ENCODE results near the gene RELL2.

RELL2 gene

DNA sequence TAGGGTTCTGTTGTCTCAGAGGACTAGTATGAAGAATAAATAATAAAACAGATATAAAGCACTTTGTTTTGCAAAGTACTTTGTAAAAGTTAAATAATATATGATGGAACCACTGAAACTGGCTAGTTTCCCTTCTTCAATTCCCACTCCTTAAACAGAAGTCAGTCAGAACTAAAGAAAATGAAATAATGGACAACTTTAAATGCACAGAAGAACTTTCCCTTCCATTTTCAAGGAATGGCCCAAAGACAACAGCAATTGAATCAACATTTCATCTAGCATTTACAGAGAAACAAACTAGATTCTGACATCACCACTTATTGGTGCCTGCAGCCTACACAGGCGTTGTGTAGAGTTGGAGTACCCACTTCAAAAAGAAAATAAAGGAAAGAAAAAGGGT, 34.2 kb upstream of the RELL2 start:
- no peak for TF ChIP-seq EZH2phosphoT487 (IDR thresholded peaks at IDR 0.05; ENCODE audit: borderline replicate concordance, low read length)
- no peak for TF ChIP-seq CTCF (IDR thresholded peaks at IDR 0.05; ENCODE audit: low read depth, low read length, poor library complexity, severe bottlenecking)
- peaks cover 17% of the 10 kb centered on the region for H3F3A ChIP-seq (ENCODE audit: control insufficient read depth, insufficient read depth)
- H3K27ac ChIP-seq (ENCODE audit: low read depth, low read length) = no peak overlapping the region
- H3K4me3 ChIP-seq (ENCODE audit: low read length) = no peak overlapping the region
- no peaks in the 10 kb centered on the region for H3K9me3 ChIP-seq (ENCODE audit: control insufficient read depth, insufficient read depth, low read length)
- no peaks in the 10 kb centered on the region; the same call in 1 of the 2 replicates for H3K36me3 ChIP-seq (ENCODE audit: control insufficient read depth, low read length)
- peaks cover 24% of the 10 kb centered on the region; the same call in 1 of the 2 replicates for H4K20me1 ChIP-seq (ENCODE audit: control insufficient read depth, insufficient read depth, low read depth, low read length)
- H3K9me2 ChIP-seq (replicated peaks; ENCODE audit: control insufficient read depth, low read length) = no peaks in the 10 kb centered on the region
- H3K4me2 ChIP-seq (ENCODE audit: low read length) = no peak overlapping the region
- H3K79me2 ChIP-seq (ENCODE audit: control insufficient read depth, low read length) = peaks cover 84% of the 10 kb centered on the region
- no peaks in the 10 kb centered on the region for H3K27me3 ChIP-seq (ENCODE audit: control insufficient read depth, low read length)
- H3K4me1 ChIP-seq (ENCODE audit: control insufficient read depth, low read length) = peaks cover 82% of the 10 kb centered on the region

- Histone ChIP-seq H3K27ac (ENCODE audit: low read depth, low read length) (no peak overlapping the region), H4K20me1 (ENCODE audit: control insufficient read depth, insufficient read depth, low read depth, low read length) (peaks cover 26% of the 10 kb centered on the region; the same call in 1 of the 2 replicates), H3K4me1 (ENCODE audit: control insufficient read depth, low read length) (peaks cover 83% of the 10 kb centered on the region), H3K27me3 (ENCODE audit: control insufficient read depth, low read length) (no peaks in the 10 kb centered on the region), H3K9me2 (replicated peaks; ENCODE audit: control insufficient read depth, low read length) (no peaks in the 10 kb centered on the region), H3K4me3 (ENCODE audit: low read length) (no peak overlapping the region), H3K4me2 (ENCODE audit: low read length) (0 out of 2 replicates have a peak overlapping the region, but pooled peaks have one; percentile 12), H3K9me3 (ENCODE audit: control insufficient read depth, insufficient read depth, low read length) (no peaks in the 10 kb centered on the region), H3K79me2 (ENCODE audit: control insufficient read depth, low read length) (peaks cover 87% of the 10 kb centered on the region), H3K36me3 (ENCODE audit: control insufficient read depth, low read length) (no peaks in the 10 kb centered on the region; the same call in 1 of the 2 replicates), H3F3A (ENCODE audit: control insufficient read depth, insufficient read depth) (peaks cover 17% of the 10 kb centered on the region)
- TF ChIP-seq EZH2phosphoT487 (IDR thresholded peaks at IDR 0.05; ENCODE audit: borderline replicate concordance, low read length) = no peak
- no peak for TF ChIP-seq CTCF (IDR thresholded peaks at IDR 0.05; ENCODE audit: low read depth, low read length, poor library complexity, severe bottlenecking)
These were observed 32.7 kb upstream of the RELL2 start for GRCh38 chr5:141603923-141604717.

DNA sequence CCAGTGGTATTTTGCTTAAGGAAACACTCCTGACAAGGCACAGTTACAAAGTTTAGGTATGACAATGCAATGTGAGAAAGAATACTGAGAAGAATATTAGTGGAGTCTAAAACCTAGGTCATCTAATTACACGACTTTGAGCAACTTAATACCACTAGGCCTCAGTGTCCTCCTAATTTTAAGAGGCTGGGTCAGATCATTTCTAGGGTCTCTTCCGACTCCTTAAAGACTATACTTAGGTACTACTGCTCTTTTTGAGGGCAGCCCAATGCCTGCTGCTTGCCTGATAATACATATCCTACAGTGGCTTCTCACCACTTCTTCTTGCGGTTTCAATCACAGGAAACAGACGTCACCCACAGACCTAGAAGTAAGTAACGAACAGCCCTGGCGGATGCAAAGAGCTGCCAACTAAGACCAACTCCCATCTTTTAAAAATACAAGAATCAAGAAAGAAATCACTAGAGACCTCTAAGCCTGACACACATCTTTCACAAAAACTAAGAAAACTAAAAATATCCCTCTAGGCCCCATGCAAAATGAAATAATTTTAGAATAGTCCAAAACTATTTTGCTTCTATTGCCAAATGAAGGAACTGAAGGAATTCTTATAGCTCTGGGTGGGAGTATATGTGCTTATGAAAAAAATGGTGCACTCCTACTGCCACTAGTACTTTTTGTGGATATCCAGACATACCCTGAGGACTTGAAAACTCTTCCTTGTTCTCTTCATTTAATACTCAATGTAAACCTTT, 31.1 kb upstream of the RELL2 start:
- H3F3A ChIP-seq (ENCODE audit: control insufficient read depth, insufficient read depth) = peaks cover 17% of the 10 kb centered on the region
- H3K9me3 ChIP-seq (ENCODE audit: control insufficient read depth, insufficient read depth, low read length) = no peaks in the 10 kb centered on the region
- TF ChIP-seq CTCF (IDR thresholded peaks at IDR 0.05; ENCODE audit: low read depth, low read length, poor library complexity, severe bottlenecking) = no peak
- TF ChIP-seq EZH2phosphoT487 (IDR thresholded peaks at IDR 0.05; ENCODE audit: borderline replicate concordance, low read length) = no peak
- H3K36me3 ChIP-seq (ENCODE audit: control insufficient read depth, low read length) = peaks cover 3% of the 10 kb centered on the region
- H3K9me2 ChIP-seq (replicated peaks; ENCODE audit: control insufficient read depth, low read length) = no peaks in the 10 kb centered on the region
- no peaks in the 10 kb centered on the region for H3K27me3 ChIP-seq (ENCODE audit: control insufficient read depth, low read length)
- H4K20me1 ChIP-seq (ENCODE audit: control insufficient read depth, insufficient read depth, low read depth, low read length) = peaks cover 20% of the 10 kb centered on the region; the same call in 1 of the 2 replicates
- H3K4me3 ChIP-seq (ENCODE audit: low read length) = peak overlapping the region; percentile 43
- H3K27ac ChIP-seq (ENCODE audit: low read depth, low read length) = peak overlapping the region; percentile 81
- peaks cover 74% of the 10 kb centered on the region for H3K4me1 ChIP-seq (ENCODE audit: control insufficient read depth, low read length)
- H3K4me2 ChIP-seq (ENCODE audit: low read length) = peak overlapping the region; percentile 57
- H3K79me2 ChIP-seq (ENCODE audit: control insufficient read depth, low read length) = peaks cover 84% of the 10 kb centered on the region

Measured in DOHH2 (cell line).